Skeletal muscle satellite cell (primary cell): ENCODE measurements around the gene ZNF547.

ENCODE experiments used
- H3K27me3 ChIP-seq: 2 replicates; pipeline ENCODE4 v1.7.0; 2013; ENCODE audit warnings: low read length; ENCODE audit not compliant: control insufficient read depth, insufficient read depth
- H3K36me3 ChIP-seq: 2 replicates; pipeline ENCODE4 v1.7.0; 2013; ENCODE audit warnings: mild to moderate bottlenecking, control low read depth, low read length; ENCODE audit not compliant: insufficient read depth
- H3K4me1 ChIP-seq: 2 replicates; pipeline ENCODE4 v1.7.0; 2013; ENCODE audit warnings: low read length; ENCODE audit not compliant: control insufficient read depth, insufficient read depth
- H3K4me2 ChIP-seq: 2 replicates; pipeline ENCODE4 v1.7.0; 2013; ENCODE audit warnings: mild to moderate bottlenecking, low read length
- H3K4me3 ChIP-seq: 2 replicates; pipeline ENCODE4 v1.7.0; 2013; ENCODE audit warnings: low read length
- H3K9ac ChIP-seq: 2 replicates; pipeline ENCODE4 v1.7.0; 2013; ENCODE audit warnings: mild to moderate bottlenecking, low read depth, low read length, moderate library complexity
- H3K9me3 ChIP-seq: replicated peaks from 2 replicates; pipeline ENCODE4 v1.7.0; 2013; ENCODE audit warnings: mild to moderate bottlenecking, control low read depth, low read length

Gene ZNF547

GRCh38 chr19:57376151-57376550 is 12.8 kb downstream of the ZNF547 start:
- Histone ChIP-seq H3K4me2 (no peak overlapping the region), H3K4me3 (no peak overlapping the region), H3K9me3 (peaks cover 21% of the 10 kb centered on the region), H3K4me1 (no peaks in the 10 kb centered on the region), H3K27me3 (no peaks in the 10 kb centered on the region), H3K9ac (no peak overlapping the region), H3K36me3 (peaks cover 48% of the 10 kb centered on the region)

- H3K9ac ChIP-seq, result no peak overlapping the region
- peaks cover 21% of the 10 kb centered on the region for H3K9me3 ChIP-seq
- H3K4me3 ChIP-seq, result no peak overlapping the region
- peaks cover 38% of the 10 kb centered on the region for H3K36me3 ChIP-seq
- no peak overlapping the region for H3K4me2 ChIP-seq
- no peaks in the 10 kb centered on the region for H3K27me3 ChIP-seq
- no peaks in the 10 kb centered on the region for H3K4me1 ChIP-seq
These were observed 14.3 kb downstream of the ZNF547 start for GRCh38 chr19:57377498-57378146.

GRCh38 chr19:57380923-57381322 is 17.6 kb downstream of the ZNF547 start:
- H3K9ac ChIP-seq, result no peak overlapping the region
- H3K36me3 ChIP-seq, result peaks cover 19% of the 10 kb centered on the region
- H3K4me2 ChIP-seq, result no peak overlapping the region
- no peak overlapping the region for H3K4me3 ChIP-seq
- H3K4me1 ChIP-seq, result no peaks in the 10 kb centered on the region
- no peaks in the 10 kb centered on the region for H3K27me3 ChIP-seq
- H3K9me3 ChIP-seq, result peaks cover 21% of the 10 kb centered on the region

- Histone ChIP-seq H3K4me3 (no peak overlapping the region), H3K36me3 (peaks cover 6% of the 10 kb centered on the region), H3K9me3 (peaks cover 7% of the 10 kb centered on the region), H3K4me1 (no peaks in the 10 kb centered on the region), H3K27me3 (no peaks in the 10 kb centered on the region), H3K9ac (no peak overlapping the region), H3K4me2 (no peak overlapping the region)
These were observed 19.6 kb downstream of the ZNF547 start for GRCh38 chr19:57382806-57383488.

- Histone ChIP-seq H3K4me1 (peaks cover 15% of the 10 kb centered on the region), H3K9ac (peak overlapping the region; percentile 95), H3K4me2 (peak overlapping the region; percentile 75), H3K4me3 (peak overlapping the region; percentile 88), H3K27me3 (no peaks in the 10 kb centered on the region), H3K9me3 (no peaks in the 10 kb centered on the region), H3K36me3 (peaks cover 7% of the 10 kb centered on the region)
These were observed 25.9 kb downstream of the ZNF547 start for GRCh38 chr19:57389194-57389729.

GRCh38 chr19:57389730-57390598 is 26.6 kb downstream of the ZNF547 start, which contains the start of gene ZNF548:
Gene ZNF548 (plus strand): TSS chr19:57389854. CDS start chr19:57390100, 246 bp downstream.
- Histone ChIP-seq H3K9ac (peak within 1 kb of the TSS; percentile 95), H3K27me3 (no peaks in the 10 kb centered on the region), H3K4me3 (peak within 1 kb of the TSS; percentile 88), H3K9me3 (no peaks in the 10 kb centered on the region), H3K4me2 (peak within 1 kb of the TSS; percentile 96), H3K36me3 (peaks cover 10% of the 10 kb centered on the region), H3K4me1 (peaks cover 15% of the 10 kb centered on the region)

- no peaks in the 10 kb centered on the region for H3K27me3 ChIP-seq
- H3K9ac ChIP-seq, result no peak overlapping the region
- H3K9me3 ChIP-seq, result no peaks in the 10 kb centered on the region
- no peak overlapping the region for H3K4me3 ChIP-seq
- peaks cover 42% of the 10 kb centered on the region for H3K36me3 ChIP-seq
- no peak overlapping the region for H3K4me2 ChIP-seq
- peaks cover 8% of the 10 kb centered on the region for H3K4me1 ChIP-seq
These were observed 32.4 kb downstream of the ZNF547 start for GRCh38 chr19:57395710-57396109.

GRCh38 chr19:57398868-57399267 is 35.5 kb downstream of the ZNF547 start:
- Histone ChIP-seq H3K27me3 (no peaks in the 10 kb centered on the region), H3K4me2 (no peak overlapping the region), H3K36me3 (peaks cover 39% of the 10 kb centered on the region), H3K9ac (no peak overlapping the region), H3K4me3 (no peak overlapping the region), H3K9me3 (no peaks in the 10 kb centered on the region), H3K4me1 (no peaks in the 10 kb centered on the region)

- Histone ChIP-seq H3K9ac (no peak overlapping the region), H3K4me2 (no peak overlapping the region), H3K36me3 (peaks cover 13% of the 10 kb centered on the region), H3K27me3 (no peaks in the 10 kb centered on the region), H3K9me3 (no peaks in the 10 kb centered on the region), H3K4me3 (no peak overlapping the region), H3K4me1 (no peaks in the 10 kb centered on the region)
These were observed 40.6 kb downstream of the ZNF547 start for GRCh38 chr19:57403737-57404563.

- H3K4me2 ChIP-seq, result no peak overlapping the region
- no peaks in the 10 kb centered on the region for H3K9me3 ChIP-seq
- H3K9ac ChIP-seq, result no peak overlapping the region
- H3K27me3 ChIP-seq, result no peaks in the 10 kb centered on the region
- peaks cover 3% of the 10 kb centered on the region for H3K36me3 ChIP-seq
- no peak overlapping the region for H3K4me3 ChIP-seq
- H3K4me1 ChIP-seq, result peaks cover under 1% of the 10 kb centered on the region
These were observed 43.3 kb downstream of the ZNF547 start for GRCh38 chr19:57406516-57407123.
